Fibroblast of lung (primary cell): ENCODE measurements around the gene PLA2G4B. TPM values are rescaled to one million over a fixed set of nuclear protein-coding genes. Genes with fewer than 3 reads are reported as not detected.

ENCODE experiments used
- DNase-seq, 2 donors: peaks; one replicate each; pipeline versions ENCODE4 v3.0.0 to v3.0.0-alpha.2; 2010; ENCODE audit warnings: low read depth in 2 of 2
- H2AFZ ChIP-seq: 2 replicates; pipeline ENCODE4 v1.5.1; 2012; ENCODE audit warnings: low read length, control low read depth, inconsistent platforms
- H3K27ac ChIP-seq: 2 replicates; pipeline ENCODE4 v1.5.1; 2011; ENCODE audit warnings: low read length, control low read depth; ENCODE audit not compliant: insufficient read depth
- H3K27me3 ChIP-seq: 2 replicates; pipeline ENCODE4 v1.5.1; 2011; ENCODE audit warnings: mild to moderate bottlenecking, low read length; ENCODE audit not compliant: control insufficient read depth, insufficient read depth
- H3K36me3 ChIP-seq: 2 replicates; pipeline ENCODE4 v1.5.1; 2011; ENCODE audit warnings: low read length; ENCODE audit not compliant: control insufficient read depth, insufficient read depth
- H3K4me1 ChIP-seq: 2 replicates; pipeline ENCODE4 v1.5.1; 2011; ENCODE audit warnings: low read length; ENCODE audit not compliant: control insufficient read depth, insufficient read depth; ENCODE audit errors: extremely low read depth
- H3K4me2 ChIP-seq: 2 replicates; pipeline ENCODE4 v1.5.1; 2011; ENCODE audit warnings: low read length, control low read depth; ENCODE audit not compliant: insufficient read depth; ENCODE audit errors: extremely low read depth
- H3K4me3 ChIP-seq, 4 experiments: fragments of 200-600 bp in 1 of 4; sonication (generic) in 1 of 4; replicated peaks in 1 of 4; 2 replicates each; pipeline ENCODE4 v1.5.1; 2011 to 2016; ENCODE audit warnings: low read length in 4 of 4, low read depth in 3 of 4, mild to moderate bottlenecking in 3 of 4, control low read depth in 2 of 4, inconsistent platforms in 1 of 4, mixed read lengths in 1 of 4; ENCODE audit not compliant: insufficient read depth in 1 of 4; ENCODE audit errors: control extremely low read depth in 1 of 4
- H3K79me2 ChIP-seq: 2 replicates; pipeline ENCODE4 v1.5.1; 2012; ENCODE audit warnings: mild to moderate bottlenecking, low read length, inconsistent platforms; ENCODE audit not compliant: control insufficient read depth, insufficient read depth
- H3K9ac ChIP-seq: 2 replicates; pipeline ENCODE4 v1.5.1; 2011; ENCODE audit warnings: mild to moderate bottlenecking, low read length, control low read depth; ENCODE audit not compliant: insufficient read depth
- H3K9me3 ChIP-seq: 2 replicates; pipeline ENCODE4 v1.5.1; 2012; ENCODE audit warnings: low read depth, low read length; ENCODE audit not compliant: control insufficient read depth, insufficient read depth
- H4K20me1 ChIP-seq: 2 replicates; pipeline ENCODE4 v1.5.1; 2011; ENCODE audit warnings: low read length; ENCODE audit not compliant: control insufficient read depth, insufficient read depth; ENCODE audit errors: extremely low read depth
- EZH2 ChIP-seq: IDR thresholded peaks from 2 replicates; pipeline ENCODE4 v1.5.1; 2012; ENCODE audit warnings: low read length, control low read depth, mild to moderate bottlenecking; ENCODE audit errors: missing control alignments
- polyA plus RNA-seq, 2 donors: library from polyadenylated mRNA; depleted of rRNA in 1 of 2; stranded (reverse) in 1 of 2; unstranded in 1 of 2; fragments of >200 nt; gene quantifications; 2 replicates each; pipeline ENCODE4 v1.2.1, GENCODE V29; 2011 to 2012; ENCODE audit warnings: missing spikeins in 1 of 2
- total RNA-seq: library from RNA; depleted of rRNA; stranded (reverse); fragments of >200 nt; gene quantifications from 2 replicates; pipeline ENCODE4 v1.2.1, GENCODE V29; 2014
- TF ChIP-seq, protein P1 (sequence below), 2 donors: IDR thresholded peaks in 1 of 2; conservative IDR thresholded peaks in 1 of 2; 1 replicate in 1 of 2; 2 replicates in 1 of 2; pipeline ENCODE4 v1.5.1; 2011 to 2012; ENCODE audit warnings: low read length in 2 of 2, control low read depth in 1 of 2, inconsistent platforms in 1 of 2, low read depth in 1 of 2, mild to moderate bottlenecking in 1 of 2

PLA2G4B gene
- total and polyA plus RNA-seq, 2 donors (not counting 1 experiment from before 2014, with no cell fraction given) = 0.99 to 1.2 TPM

DNA sequence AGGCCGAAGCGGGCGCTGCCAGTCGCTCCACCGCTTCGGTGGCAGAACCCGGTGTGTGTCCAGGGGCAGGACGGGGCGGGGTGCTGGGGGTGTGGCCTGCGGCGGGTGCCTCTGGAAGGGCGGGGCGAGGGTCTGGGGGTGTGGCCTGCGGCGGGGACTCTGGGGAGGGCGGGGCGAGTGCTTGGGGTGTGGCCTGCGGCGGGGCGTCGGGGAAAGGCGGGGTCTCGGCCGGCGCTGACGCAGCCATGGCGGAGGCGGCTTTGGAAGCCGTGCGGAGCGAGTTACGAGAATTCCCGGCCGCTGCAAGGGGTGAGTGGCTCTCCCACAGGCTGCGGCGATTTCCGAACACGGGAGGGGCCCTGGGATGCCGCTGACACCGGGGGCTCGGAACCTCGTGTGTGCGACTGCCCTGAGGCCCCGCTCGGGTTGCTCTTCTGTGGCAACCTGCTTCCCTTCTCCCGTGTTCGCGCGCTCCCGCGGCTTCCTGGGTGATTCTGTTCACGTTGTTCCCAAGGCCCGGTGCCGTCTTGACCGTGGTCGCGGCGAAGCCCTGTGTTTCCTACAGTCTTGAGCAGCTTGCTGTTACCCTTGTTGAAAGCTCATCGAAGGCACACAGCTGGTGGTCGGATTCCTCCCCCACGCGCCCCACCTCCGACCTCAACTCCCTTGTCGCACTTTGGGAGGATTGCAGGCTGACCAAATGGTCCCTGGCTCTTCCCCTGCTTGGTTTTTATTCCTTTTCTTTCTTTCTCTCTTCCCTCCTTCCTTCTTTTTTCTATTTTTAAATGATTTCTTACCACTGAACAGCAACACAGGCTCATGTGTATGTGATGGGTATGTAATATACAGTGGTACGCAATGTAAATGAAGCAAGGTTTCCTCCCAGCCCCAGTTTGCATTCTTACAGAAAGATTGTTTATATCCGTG is 10.5 kb upstream of the PLA2G4B start, which contains the start of gene JMJD7:
JMJD7 (plus strand) TSS at position 213 of the 927 bp plus-strand sequence; CDS start at position 246, 33 bp downstream.
- H4K20me1 ChIP-seq = no peaks in the 10 kb centered on the region
- peak within 1 kb of the TSS; percentile 88 for H3K4me2 ChIP-seq
- no peaks in the 10 kb centered on the region for H3K79me2 ChIP-seq
- no peak for TF ChIP-seq EZH2
- TF ChIP-seq, protein P1, sequence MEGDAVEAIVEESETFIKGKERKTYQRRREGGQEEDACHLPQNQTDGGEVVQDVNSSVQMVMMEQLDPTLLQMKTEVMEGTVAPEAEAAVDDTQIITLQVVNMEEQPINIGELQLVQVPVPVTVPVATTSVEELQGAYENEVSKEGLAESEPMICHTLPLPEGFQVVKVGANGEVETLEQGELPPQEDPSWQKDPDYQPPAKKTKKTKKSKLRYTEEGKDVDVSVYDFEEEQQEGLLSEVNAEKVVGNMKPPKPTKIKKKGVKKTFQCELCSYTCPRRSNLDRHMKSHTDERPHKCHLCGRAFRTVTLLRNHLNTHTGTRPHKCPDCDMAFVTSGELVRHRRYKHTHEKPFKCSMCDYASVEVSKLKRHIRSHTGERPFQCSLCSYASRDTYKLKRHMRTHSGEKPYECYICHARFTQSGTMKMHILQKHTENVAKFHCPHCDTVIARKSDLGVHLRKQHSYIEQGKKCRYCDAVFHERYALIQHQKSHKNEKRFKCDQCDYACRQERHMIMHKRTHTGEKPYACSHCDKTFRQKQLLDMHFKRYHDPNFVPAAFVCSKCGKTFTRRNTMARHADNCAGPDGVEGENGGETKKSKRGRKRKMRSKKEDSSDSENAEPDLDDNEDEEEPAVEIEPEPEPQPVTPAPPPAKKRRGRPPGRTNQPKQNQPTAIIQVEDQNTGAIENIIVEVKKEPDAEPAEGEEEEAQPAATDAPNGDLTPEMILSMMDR (conservative IDR thresholded peaks at IDR 0.05 in 1 of 2, IDR thresholded peaks at IDR 0.05 in 1 of 2; ENCODE audit: low read depth in 1 of 2, low read length in 2 of 2) = no peak
- DNase-seq = peak; percentile 77 to 83
- H3K36me3 ChIP-seq = peaks cover 5% of the 10 kb centered on the region
- no peaks in the 10 kb centered on the region for H3K27me3 ChIP-seq
- no peaks in the 10 kb centered on the region for H3K4me1 ChIP-seq
- no peaks in the 10 kb centered on the region for H3K9me3 ChIP-seq
- H3K9ac ChIP-seq = peak within 1 kb of the TSS; percentile 79
- peak within 1 kb of the TSS; percentile 77 for H3K27ac ChIP-seq
- peak within 1 kb of the TSS; percentile 59 for H2AFZ ChIP-seq
- H3K4me3 ChIP-seq = peak within 1 kb of the TSS; percentile 62 to 84 (median 71)

DNA sequence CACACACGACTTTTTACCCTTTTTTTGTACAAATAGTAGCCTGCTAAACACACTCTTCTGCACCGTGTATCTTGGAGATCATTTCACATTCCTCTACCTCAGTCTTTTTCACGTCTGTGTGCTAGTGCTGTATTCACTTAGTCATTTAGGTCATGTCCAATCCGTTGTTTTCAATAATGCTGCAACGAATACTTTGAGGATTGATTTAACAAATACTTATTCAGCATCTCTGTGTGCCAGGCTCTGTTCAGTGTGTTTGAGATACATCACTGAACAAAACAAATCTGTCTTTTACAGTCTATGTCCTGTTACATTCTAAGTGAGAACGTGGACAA is 9.9 kb upstream of the PLA2G4B start:
- peak in 1 of 2 donors; percentile 27 for DNase-seq
- no peak overlapping the region for H2AFZ ChIP-seq

More for the DNA sequence above, 9.9 kb upstream of the PLA2G4B start:
- no peak overlapping the region for H3K9ac ChIP-seq
- H3K27me3 ChIP-seq = no peaks in the 10 kb centered on the region
- TF ChIP-seq, protein P1 (conservative IDR thresholded peaks at IDR 0.05 in 1 of 2, IDR thresholded peaks at IDR 0.05 in 1 of 2; ENCODE audit: low read depth in 1 of 2, low read length in 2 of 2) = no peak
- no peak for TF ChIP-seq EZH2
- no peaks in the 10 kb centered on the region for H3K79me2 ChIP-seq
- no peaks in the 10 kb centered on the region for H3K4me1 ChIP-seq
- H4K20me1 ChIP-seq = no peaks in the 10 kb centered on the region
- H3K36me3 ChIP-seq = peaks cover 3% of the 10 kb centered on the region
- no peak overlapping the region for H3K27ac ChIP-seq
- no peaks in the 10 kb centered on the region for H3K9me3 ChIP-seq
- H3K4me3 ChIP-seq = peak overlapping the region; percentile 62 to 84 (median 71)
- peak overlapping the region; percentile 88 for H3K4me2 ChIP-seq
